Retina (tissue), 1 donor: ENCODE results near the gene MNDA.
"Not testable (repeated sequence)": the region's sequence is repeated elsewhere in the genome, so short reads cannot be mapped to it uniquely, and the experiment has no call there.

Experiments used
- DNase-seq: peaks from one replicate; pipeline ENCODE4 v3.0.0-alpha.2; 2016

MNDA gene

GRCh38 chr1:158839566-158839965, 8.4 kb downstream of the MNDA start:
- no peak for DNase-seq

- DNase-seq: no peak
These were observed 9.1 kb downstream of the MNDA start for GRCh38 chr1:158840236-158840635.

GRCh38 chr1:158864595-158864994, 33.4 kb downstream of the MNDA start:
- DNase-seq: no peak

- DNase-seq: not testable (repeated sequence)
These were observed 39.3 kb downstream of the MNDA start for GRCh38 chr1:158870438-158870837.

GRCh38 chr1:158873141-158873540, 42.0 kb downstream of the MNDA start:
- no peak for DNase-seq

- DNase-seq: no peak
These were observed 62.5 kb downstream of the MNDA start for GRCh38 chr1:158893654-158894053.

GRCh38 chr1:158898722-158899121, 67.6 kb downstream of the MNDA start:
- no peak for DNase-seq
